Measurements from ENCODE around the gene FOXP1.

FOXP1 gene

DNA sequence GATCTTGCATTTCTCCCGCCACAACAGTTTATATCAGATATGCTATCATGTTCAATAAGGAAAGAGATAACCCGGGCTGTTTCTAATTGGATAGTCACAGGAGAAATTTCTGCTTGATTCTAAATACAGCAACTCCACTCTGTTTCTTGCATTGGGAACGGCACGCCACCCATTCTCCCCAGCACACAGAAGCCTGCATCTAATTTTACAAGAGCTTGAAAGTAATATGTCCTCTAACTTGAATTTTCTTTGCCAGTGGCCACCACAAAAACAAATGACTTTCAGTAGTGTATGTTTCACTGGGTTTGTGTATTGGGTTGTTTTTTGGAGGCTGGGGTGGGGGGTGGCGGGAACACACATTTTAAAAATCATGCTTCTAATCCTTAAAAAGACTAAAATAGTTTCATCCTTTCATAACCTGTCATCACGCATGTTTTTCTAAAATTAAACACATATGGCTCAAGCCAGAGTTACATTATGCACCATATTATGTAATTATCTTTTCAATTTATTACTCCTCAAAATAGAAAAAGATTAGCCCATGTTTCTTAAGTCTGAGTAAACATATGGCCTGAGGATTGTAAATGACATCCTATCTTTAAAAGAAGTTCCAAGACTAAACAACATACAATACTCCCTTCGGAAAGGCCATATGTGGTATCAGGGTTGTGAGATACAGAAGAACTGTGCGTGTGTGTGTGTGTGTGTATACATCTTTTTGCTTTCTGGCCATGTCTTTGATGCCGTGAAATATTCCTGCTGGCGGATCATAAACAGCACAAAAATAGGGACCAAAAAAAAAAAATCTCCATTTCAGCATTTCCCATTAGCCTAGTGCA lies 176.3 kb downstream of the FOXP1 start:
- Histone ChIP-seq H2AFZ (ENCODE audit: low read depth, low read length, severe bottlenecking) (no peak overlapping the region), H3K9me3 (ENCODE audit: insufficient read depth, low read length) (no peaks in the 10 kb centered on the region), H3K4me2 (ENCODE audit: low read depth, low read length, poor library complexity, severe bottlenecking) (no peak overlapping the region), H3K9me2 (replicated peaks; ENCODE audit: insufficient read depth, low read length) (no peaks in the 10 kb centered on the region), H4K20me1 (ENCODE audit: low read depth, low read length) (no peaks in the 10 kb centered on the region), H3K79me2 (ENCODE audit: insufficient read depth, low read length) (no peaks in the 10 kb centered on the region), H3F3A (ENCODE audit: insufficient read depth) (no peaks in the 10 kb centered on the region), H3K36me3 (ENCODE audit: low read length) (no peaks in the 10 kb centered on the region), H3K27me3 (ENCODE audit: low read length) (no peaks in the 10 kb centered on the region), H3K27ac (ENCODE audit: low read depth, low read length) (no peak overlapping the region), H3K4me3 (ENCODE audit: insufficient read depth, low read length, poor library complexity, severe bottlenecking) (no peak overlapping the region), H3K9ac (ENCODE audit: low read length) (no peak overlapping the region)
- TF ChIP-seq, protein P1, sequence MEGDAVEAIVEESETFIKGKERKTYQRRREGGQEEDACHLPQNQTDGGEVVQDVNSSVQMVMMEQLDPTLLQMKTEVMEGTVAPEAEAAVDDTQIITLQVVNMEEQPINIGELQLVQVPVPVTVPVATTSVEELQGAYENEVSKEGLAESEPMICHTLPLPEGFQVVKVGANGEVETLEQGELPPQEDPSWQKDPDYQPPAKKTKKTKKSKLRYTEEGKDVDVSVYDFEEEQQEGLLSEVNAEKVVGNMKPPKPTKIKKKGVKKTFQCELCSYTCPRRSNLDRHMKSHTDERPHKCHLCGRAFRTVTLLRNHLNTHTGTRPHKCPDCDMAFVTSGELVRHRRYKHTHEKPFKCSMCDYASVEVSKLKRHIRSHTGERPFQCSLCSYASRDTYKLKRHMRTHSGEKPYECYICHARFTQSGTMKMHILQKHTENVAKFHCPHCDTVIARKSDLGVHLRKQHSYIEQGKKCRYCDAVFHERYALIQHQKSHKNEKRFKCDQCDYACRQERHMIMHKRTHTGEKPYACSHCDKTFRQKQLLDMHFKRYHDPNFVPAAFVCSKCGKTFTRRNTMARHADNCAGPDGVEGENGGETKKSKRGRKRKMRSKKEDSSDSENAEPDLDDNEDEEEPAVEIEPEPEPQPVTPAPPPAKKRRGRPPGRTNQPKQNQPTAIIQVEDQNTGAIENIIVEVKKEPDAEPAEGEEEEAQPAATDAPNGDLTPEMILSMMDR (IDR thresholded peaks at IDR 0.05; ENCODE audit: insufficient read depth, low read length, poor library complexity, severe bottlenecking), result no peak
- no peak for TF ChIP-seq EZH2phosphoT487 (conservative IDR thresholded peaks at IDR 0.05; ENCODE audit: low read length)

DNA sequence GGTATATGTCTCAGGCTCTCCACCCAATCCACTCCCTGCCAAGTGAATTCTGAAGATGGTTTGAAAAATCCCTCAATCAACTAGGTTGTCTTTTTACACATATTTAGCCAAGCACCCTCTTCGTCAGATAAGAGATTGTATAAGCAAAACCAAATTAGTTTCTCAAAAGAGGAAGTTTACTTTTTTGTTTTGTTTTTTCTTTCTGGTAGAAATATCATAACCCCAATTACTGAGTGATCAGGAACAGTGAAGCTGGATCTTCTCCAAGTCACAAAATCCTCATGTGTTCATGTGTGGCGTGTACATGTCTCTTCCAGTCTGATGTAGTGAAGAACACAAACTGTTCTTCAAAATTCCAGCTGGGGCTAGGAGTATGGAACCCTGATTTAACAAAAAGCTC lies 180.6 kb downstream of the FOXP1 start:
- H3K79me2 ChIP-seq (ENCODE audit: insufficient read depth, low read length), result no peaks in the 10 kb centered on the region
- no peaks in the 10 kb centered on the region for H3K27me3 ChIP-seq (ENCODE audit: low read length)
- H3K9me2 ChIP-seq (replicated peaks; ENCODE audit: insufficient read depth, low read length), result no peaks in the 10 kb centered on the region
- no peaks in the 10 kb centered on the region for H3K36me3 ChIP-seq (ENCODE audit: low read length)
- no peak overlapping the region for H3K4me3 ChIP-seq (ENCODE audit: insufficient read depth, low read length, poor library complexity, severe bottlenecking)
- H3K9ac ChIP-seq (ENCODE audit: low read length), result no peak overlapping the region
- TF ChIP-seq EZH2phosphoT487 (conservative IDR thresholded peaks at IDR 0.05; ENCODE audit: low read length), result no peak
- TF ChIP-seq, protein P1 (IDR thresholded peaks at IDR 0.05; ENCODE audit: insufficient read depth, low read length, poor library complexity, severe bottlenecking), result no peak
- H3K9me3 ChIP-seq (ENCODE audit: insufficient read depth, low read length), result no peaks in the 10 kb centered on the region
- peak overlapping the region; percentile 0 for H2AFZ ChIP-seq (ENCODE audit: low read depth, low read length, severe bottlenecking)
- H3K4me2 ChIP-seq (ENCODE audit: low read depth, low read length, poor library complexity, severe bottlenecking), result peak overlapping the region; percentile 33
- H3F3A ChIP-seq (ENCODE audit: insufficient read depth), result no peaks in the 10 kb centered on the region
- H3K27ac ChIP-seq (ENCODE audit: low read depth, low read length), result no peak overlapping the region
- no peaks in the 10 kb centered on the region for H4K20me1 ChIP-seq (ENCODE audit: low read depth, low read length)

DNA sequence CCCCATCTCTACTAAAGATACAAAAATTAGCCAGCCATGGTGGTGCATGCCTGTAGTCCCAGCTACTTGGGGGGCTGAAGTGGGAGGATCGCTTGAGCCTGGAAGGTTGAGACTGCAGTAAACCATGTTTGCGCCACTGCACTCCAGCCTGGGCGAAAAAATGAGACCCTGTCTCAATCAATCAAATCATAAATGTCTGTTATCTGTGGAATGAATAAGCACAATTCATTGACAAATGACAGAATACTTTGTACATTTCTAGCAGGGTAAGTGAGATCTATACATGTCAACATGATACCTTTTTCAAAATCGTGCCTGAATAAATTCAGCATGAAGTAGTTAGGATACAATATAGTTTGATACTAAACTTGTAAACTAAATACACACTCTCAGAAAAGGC lies 181.2 kb downstream of the FOXP1 start:
- peak overlapping the region; percentile 0 for H2AFZ ChIP-seq (ENCODE audit: low read depth, low read length, severe bottlenecking)
- no peaks in the 10 kb centered on the region for H3K79me2 ChIP-seq (ENCODE audit: insufficient read depth, low read length)
- no peak overlapping the region for H3K4me3 ChIP-seq (ENCODE audit: insufficient read depth, low read length, poor library complexity, severe bottlenecking)
- H3K27me3 ChIP-seq (ENCODE audit: low read length), result no peaks in the 10 kb centered on the region
- no peaks in the 10 kb centered on the region for H3K36me3 ChIP-seq (ENCODE audit: low read length)
- H3F3A ChIP-seq (ENCODE audit: insufficient read depth), result no peaks in the 10 kb centered on the region
- H3K27ac ChIP-seq (ENCODE audit: low read depth, low read length), result no peak overlapping the region
- no peak overlapping the region for H3K9ac ChIP-seq (ENCODE audit: low read length)
- peak overlapping the region; percentile 33 for H3K4me2 ChIP-seq (ENCODE audit: low read depth, low read length, poor library complexity, severe bottlenecking)
- no peaks in the 10 kb centered on the region for H4K20me1 ChIP-seq (ENCODE audit: low read depth, low read length)
- TF ChIP-seq, protein P1 (IDR thresholded peaks at IDR 0.05; ENCODE audit: insufficient read depth, low read length, poor library complexity, severe bottlenecking), result no peak
- TF ChIP-seq EZH2phosphoT487 (conservative IDR thresholded peaks at IDR 0.05; ENCODE audit: low read length), result no peak
- H3K9me3 ChIP-seq (ENCODE audit: insufficient read depth, low read length), result no peaks in the 10 kb centered on the region
- no peaks in the 10 kb centered on the region for H3K9me2 ChIP-seq (replicated peaks; ENCODE audit: insufficient read depth, low read length)

All from SU-DHL-6 (cell line).